HuH-7 (cell line): ENCODE measurements around the gene ZCCHC13.
"Not testable (repeated sequence)": the region's sequence is repeated elsewhere in the genome, so short reads cannot be mapped to it uniquely, and the experiment has no call there.

ENCODE experiments used
- DNase-seq: peaks from one replicate; pipeline ENCODE4 v3.0.0; 2011; ENCODE audit warnings: low spot score

ZCCHC13 gene

GRCh38 chrX:74304016-74304415, at the start of gene ZCCHC13:
TSS of gene ZCCHC13 (plus strand) at chrX:74304180. CDS start at chrX:74304267, 87 bp downstream.
- DNase-seq = no peak

GRCh38 chrX:74258111-74258510, 45.9 kb upstream of the ZCCHC13 start:
- not testable (repeated sequence) for DNase-seq

GRCh38 chrX:74259885-74260491, 44.0 kb upstream of the ZCCHC13 start:
- no peak for DNase-seq

- DNase-seq = no peak
These were observed 41.3 kb upstream of the ZCCHC13 start for GRCh38 chrX:74262452-74263209.

- DNase-seq = no peak
These were observed 33.6 kb upstream of the ZCCHC13 start for GRCh38 chrX:74270393-74270792.

- no peak for DNase-seq
These were observed 31.8 kb upstream of the ZCCHC13 start for GRCh38 chrX:74272230-74272629.

GRCh38 chrX:74274516-74274915, 29.5 kb upstream of the ZCCHC13 start:
- DNase-seq = no peak

GRCh38 chrX:74277320-74277719, 26.7 kb upstream of the ZCCHC13 start:
- DNase-seq = no peak

GRCh38 chrX:74277846-74278245, 26.1 kb upstream of the ZCCHC13 start:
- DNase-seq = no peak

GRCh38 chrX:74280759-74281158, 23.2 kb upstream of the ZCCHC13 start:
- no peak for DNase-seq

GRCh38 chrX:74284391-74284952, 19.5 kb upstream of the ZCCHC13 start:
- no peak for DNase-seq

GRCh38 chrX:74286950-74287740, 16.8 kb upstream of the ZCCHC13 start:
- DNase-seq = no peak

GRCh38 chrX:74291577-74291963, 12.4 kb upstream of the ZCCHC13 start:
- DNase-seq = no peak

GRCh38 chrX:74291964-74292807, 11.8 kb upstream of the ZCCHC13 start:
- DNase-seq = peak; percentile 78

- no peak for DNase-seq
These were observed 11.2 kb upstream of the ZCCHC13 start for GRCh38 chrX:74292808-74293123.

- peak; percentile 72 for DNase-seq
These were observed 10.5 kb upstream of the ZCCHC13 start for GRCh38 chrX:74293343-74293946.

- no peak for DNase-seq
These were observed 8.9 kb upstream of the ZCCHC13 start for GRCh38 chrX:74295101-74295500.

- no peak for DNase-seq
These were observed 6.2 kb upstream of the ZCCHC13 start for GRCh38 chrX:74297766-74298165.

- no peak for DNase-seq
These were observed 3.1 kb upstream of the ZCCHC13 start for GRCh38 chrX:74300869-74301268.

GRCh38 chrX:74318672-74319071, 14.7 kb downstream of the ZCCHC13 start:
- DNase-seq = no peak

- DNase-seq = not testable (repeated sequence)
These were observed 15.3 kb downstream of the ZCCHC13 start for GRCh38 chrX:74319321-74319720.
